ENCODE results near the gene TTC23L.

GRCh38 chr5:34790069-34790468 lies 48.9 kb upstream of the TTC23L start:
- TF ChIP-seq EP300 (IDR thresholded peaks at IDR 0.05) (no peak), POLR2A (IDR thresholded peaks at IDR 0.05) (no peak)
- TF ChIP-seq, protein P1, sequence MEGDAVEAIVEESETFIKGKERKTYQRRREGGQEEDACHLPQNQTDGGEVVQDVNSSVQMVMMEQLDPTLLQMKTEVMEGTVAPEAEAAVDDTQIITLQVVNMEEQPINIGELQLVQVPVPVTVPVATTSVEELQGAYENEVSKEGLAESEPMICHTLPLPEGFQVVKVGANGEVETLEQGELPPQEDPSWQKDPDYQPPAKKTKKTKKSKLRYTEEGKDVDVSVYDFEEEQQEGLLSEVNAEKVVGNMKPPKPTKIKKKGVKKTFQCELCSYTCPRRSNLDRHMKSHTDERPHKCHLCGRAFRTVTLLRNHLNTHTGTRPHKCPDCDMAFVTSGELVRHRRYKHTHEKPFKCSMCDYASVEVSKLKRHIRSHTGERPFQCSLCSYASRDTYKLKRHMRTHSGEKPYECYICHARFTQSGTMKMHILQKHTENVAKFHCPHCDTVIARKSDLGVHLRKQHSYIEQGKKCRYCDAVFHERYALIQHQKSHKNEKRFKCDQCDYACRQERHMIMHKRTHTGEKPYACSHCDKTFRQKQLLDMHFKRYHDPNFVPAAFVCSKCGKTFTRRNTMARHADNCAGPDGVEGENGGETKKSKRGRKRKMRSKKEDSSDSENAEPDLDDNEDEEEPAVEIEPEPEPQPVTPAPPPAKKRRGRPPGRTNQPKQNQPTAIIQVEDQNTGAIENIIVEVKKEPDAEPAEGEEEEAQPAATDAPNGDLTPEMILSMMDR (IDR thresholded peaks at IDR 0.05) = no peak

All from suprapubic skin (tissue), 3 donors.